GM12873 (cell line): Measurements from ENCODE around the gene SHCBP1.

Experiments
- TF ChIP-seq, protein P1 (sequence below): IDR thresholded peaks from 2 replicates; pipeline ENCODE4 v1.5.1; 2012; ENCODE audit warnings: low read depth, mild to moderate bottlenecking, moderate library complexity, low read length, control low read depth; ENCODE audit not compliant: insufficient read depth; ENCODE audit errors: missing control alignments

Gene SHCBP1

DNA sequence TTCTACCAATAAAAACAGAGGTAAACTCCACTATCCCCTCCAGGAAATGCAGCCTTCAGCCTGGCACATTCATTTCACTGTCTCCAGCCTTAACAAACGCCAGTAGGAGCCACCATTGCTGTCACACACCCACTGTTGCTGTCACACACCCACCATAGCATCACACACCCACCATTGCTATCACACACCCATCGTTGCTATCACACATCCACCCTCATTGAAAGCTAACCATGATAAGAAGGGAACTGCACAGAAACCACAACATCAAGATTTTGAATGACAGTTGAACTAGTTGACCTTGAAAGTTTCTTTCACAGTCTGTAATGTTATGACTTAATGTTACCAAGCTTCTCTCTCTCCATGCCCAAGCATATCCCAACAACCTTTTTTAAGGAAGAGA lies 38.1 kb downstream of the SHCBP1 start:
- TF ChIP-seq, protein P1, sequence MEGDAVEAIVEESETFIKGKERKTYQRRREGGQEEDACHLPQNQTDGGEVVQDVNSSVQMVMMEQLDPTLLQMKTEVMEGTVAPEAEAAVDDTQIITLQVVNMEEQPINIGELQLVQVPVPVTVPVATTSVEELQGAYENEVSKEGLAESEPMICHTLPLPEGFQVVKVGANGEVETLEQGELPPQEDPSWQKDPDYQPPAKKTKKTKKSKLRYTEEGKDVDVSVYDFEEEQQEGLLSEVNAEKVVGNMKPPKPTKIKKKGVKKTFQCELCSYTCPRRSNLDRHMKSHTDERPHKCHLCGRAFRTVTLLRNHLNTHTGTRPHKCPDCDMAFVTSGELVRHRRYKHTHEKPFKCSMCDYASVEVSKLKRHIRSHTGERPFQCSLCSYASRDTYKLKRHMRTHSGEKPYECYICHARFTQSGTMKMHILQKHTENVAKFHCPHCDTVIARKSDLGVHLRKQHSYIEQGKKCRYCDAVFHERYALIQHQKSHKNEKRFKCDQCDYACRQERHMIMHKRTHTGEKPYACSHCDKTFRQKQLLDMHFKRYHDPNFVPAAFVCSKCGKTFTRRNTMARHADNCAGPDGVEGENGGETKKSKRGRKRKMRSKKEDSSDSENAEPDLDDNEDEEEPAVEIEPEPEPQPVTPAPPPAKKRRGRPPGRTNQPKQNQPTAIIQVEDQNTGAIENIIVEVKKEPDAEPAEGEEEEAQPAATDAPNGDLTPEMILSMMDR, result no peak

DNA sequence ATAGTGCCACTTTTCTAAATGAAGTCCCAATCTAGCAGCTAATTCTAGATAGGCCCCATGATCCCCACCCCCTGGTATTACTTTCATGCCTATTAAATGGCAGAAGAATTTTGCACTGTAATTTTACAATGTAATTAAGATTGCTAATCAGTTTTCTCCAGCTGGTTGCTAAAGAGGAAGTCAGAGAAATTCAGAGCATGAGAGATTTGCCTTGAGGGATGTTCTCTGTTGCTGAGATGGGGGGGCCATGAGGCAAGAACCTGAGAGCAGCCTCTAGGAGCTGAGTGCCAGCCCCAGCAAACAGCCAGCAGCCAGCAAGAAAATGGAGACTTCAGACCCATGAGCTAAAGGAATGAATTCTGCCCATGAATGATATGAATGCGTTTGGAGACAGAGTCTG lies 38.9 kb downstream of the SHCBP1 start:
- TF ChIP-seq, protein P1, result no peak

DNA sequence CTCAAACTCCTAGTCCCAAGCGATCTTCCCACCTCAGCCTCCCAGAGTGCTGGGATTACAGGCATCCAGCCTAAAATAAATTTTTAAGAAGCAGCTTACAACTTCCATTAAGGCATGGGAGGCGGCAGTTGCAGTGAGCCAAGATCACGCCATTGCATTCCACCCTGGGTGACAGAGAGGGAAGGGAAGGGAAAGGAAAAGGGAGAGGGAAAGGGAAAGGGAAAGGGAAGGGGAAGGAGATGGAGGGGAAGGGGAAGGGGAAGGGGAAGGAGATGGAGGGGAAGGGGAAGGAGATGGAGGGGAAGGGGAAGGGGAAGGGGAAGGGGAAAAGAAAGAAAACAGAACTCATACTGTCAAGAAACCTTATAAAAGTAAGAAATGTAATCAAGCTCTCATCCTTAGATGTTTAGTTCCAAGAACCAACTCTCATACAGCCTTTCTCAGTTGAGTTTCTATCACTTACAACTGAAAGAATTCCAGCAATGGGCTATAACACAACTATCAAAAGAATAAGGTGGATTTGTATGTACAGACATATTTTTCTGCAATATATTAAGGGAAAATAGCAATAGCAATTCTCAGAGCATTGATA lies 43.1 kb downstream of the SHCBP1 start:
- TF ChIP-seq, protein P1, result no peak

DNA sequence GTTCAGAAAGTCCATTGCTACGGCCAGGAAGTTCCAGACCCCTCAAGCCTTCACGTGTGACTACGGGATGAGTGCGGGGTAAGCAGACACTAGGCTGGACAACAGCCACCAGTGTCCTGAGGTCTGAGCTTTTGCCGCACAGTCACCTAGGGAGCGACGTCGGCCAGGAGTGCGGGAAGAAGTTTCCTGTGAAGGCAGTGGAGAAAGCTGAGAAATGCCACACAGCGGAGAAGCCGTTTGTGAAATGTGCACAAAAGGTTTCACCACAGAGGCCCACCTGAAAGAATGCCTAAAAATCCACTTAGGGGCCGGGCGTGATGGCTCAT lies 47.4 kb downstream of the SHCBP1 start:
- TF ChIP-seq, protein P1, result no peak

DNA sequence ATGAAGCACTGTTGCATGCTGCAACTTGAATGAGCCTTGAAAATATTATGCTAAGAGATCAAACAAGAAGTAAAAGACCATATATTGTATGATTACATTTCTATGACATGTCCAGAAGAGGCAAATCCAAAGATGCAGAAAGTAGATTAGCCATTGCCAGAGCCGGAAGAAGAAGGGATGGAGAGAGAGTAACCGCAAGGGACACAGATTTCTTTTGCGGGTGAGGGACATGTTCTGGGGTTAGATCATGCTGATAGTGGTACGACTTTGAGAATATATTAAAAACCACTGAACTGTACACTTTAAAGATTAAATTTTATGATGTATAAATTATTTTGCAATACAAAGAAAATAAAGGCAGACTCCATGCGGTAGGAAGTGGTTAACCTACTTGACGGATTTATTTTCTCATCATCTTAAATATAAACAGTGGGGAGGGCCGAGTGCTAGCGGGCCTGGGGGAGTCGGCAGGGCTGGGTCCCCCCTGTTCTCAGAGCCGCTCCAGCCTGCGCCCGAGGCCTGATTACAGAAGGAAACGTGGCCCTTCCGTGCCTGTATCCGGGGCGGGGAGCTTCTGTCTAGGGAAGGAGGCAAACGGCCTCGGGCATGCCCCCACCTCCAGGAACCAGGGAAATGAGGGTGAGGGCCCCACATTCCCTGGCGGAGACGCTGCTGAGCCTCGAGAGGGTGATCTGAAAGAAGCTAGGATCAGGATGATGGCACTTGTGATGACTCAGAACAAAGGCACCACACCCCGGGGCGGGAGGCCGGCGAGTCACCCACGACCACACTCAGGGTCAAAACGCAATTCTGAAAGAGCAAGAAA lies 48.0 kb downstream of the SHCBP1 start:
- TF ChIP-seq, protein P1, result no peak

DNA sequence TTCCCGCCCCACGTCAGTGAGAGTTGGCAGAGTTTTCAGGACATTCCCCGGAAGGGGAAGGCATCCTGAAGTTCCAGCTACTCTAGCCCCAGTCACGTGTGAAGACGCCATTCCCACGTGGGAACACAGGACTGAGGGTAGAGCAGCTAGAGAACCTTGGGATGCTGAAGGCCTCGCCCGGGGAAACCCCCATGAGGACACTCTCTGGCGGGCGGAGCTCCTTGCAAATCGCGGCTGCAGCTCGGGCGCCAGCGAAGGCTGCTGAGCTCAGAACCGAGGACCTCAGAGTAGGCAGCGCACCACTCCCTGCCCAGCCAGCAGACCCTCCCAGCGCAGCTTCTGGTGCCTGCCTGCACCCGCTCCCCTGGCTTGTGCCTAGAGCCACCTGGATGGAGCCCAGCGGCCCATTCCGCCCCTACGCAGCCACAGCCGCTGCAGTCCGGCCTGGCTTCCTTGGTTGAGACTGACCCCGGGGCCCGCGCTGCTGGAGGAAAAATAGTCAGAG lies 51.9 kb downstream of the SHCBP1 start:
- TF ChIP-seq, protein P1, result no peak

DNA sequence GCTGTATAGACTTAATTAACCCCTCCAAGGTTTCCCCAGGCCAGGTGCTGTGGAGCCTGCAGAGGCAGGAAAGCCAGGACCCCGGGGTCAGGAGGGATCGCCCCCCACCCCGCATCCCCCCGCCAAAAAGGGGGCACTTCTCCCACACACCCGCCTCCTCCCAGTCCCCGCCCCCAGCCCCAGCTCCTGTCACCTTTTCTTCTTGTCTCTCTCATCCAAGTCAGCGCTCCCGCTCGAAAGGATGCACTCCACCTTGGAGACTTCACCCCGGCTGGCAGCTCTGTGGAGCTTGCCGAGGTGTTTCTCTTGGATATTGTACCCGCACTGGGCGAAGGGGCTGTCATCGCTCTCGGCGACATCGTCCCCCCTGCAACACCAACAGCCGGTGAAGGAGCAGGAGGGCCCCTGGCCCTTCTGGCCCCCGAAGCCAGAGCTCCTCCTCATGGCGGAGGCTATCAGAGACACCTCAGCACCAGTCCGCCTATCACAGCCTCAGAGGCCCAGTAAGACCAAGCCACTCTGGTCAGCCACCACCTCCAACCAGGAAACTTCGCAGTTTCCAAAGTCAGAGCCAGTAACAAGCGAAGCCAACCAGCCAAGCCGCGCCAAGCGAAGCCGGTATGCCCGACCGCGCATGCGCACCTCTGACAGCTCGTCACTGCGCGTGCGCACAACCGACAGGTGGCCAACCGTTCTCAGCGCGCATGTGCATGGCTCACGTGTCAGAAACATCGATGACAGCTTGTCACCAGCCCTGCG lies 52.5 kb downstream of the SHCBP1 start:
- TF ChIP-seq, protein P1, result no peak
